ENCODE measurements around the gene RBMS3. TPM values are rescaled to one million over a fixed set of nuclear protein-coding genes. Genes with fewer than 3 reads are reported as not detected.

RBMS3 gene
- total RNA-seq, 1 experiment from 2014 or later: 7.4 TPM

GRCh38 chr3:30007668-30008067 is 726.8 kb downstream of the RBMS3 start:
- no peak for TF ChIP-seq CTCF (IDR thresholded peaks at IDR 0.05; ENCODE audit: insufficient read depth in 1 of 2, low read depth in 1 of 2, low read length in 1 of 2, severe bottlenecking in 1 of 2, unreplicated experiment in 1 of 2)
- CTCF ChIA-PET: no interaction called here
- Mint-ChIP-seq H3K27ac (ENCODE audit: unreplicated experiment) (no peak overlapping the region), H3K4me1 (ENCODE audit: low read depth, unreplicated experiment) (no peaks in the 10 kb centered on the region), H3K36me3 (ENCODE audit: insufficient read depth, unreplicated experiment) (no peaks in the 10 kb centered on the region), H3K27me3 (ENCODE audit: insufficient read depth, unreplicated experiment) (no peaks in the 10 kb centered on the region), H3K4me3 (ENCODE audit: unreplicated experiment) (no peak overlapping the region), H3K9me3 (ENCODE audit: unreplicated experiment) (no peaks in the 10 kb centered on the region)
- BruUV-seq (replicated peaks): no TSS peak
- DNase-seq: no peak
- Histone ChIP-seq H3K9me3 (no peaks in the 10 kb centered on the region), H3K36me3 (ENCODE audit: control insufficient read depth, insufficient read depth, low read length) (no peaks in the 10 kb centered on the region), H3K4me1 (no peaks in the 10 kb centered on the region), H3K4me3 (ENCODE audit: low read depth, low read length) (no peak overlapping the region), H3K27me3 (replicated peaks; ENCODE audit: control insufficient read depth, insufficient read depth, low read length) (no peaks in the 10 kb centered on the region)
- intact Hi-C loops (cut with micrococcal nuclease; ENCODE audit: unreplicated experiment): no loop called here
- POLR2A ChIA-PET: no interaction called here

GRCh38 chr3:30011237-30011803 is 730.4 kb downstream of the RBMS3 start:
- Histone ChIP-seq H3K27me3 (replicated peaks; ENCODE audit: control insufficient read depth, insufficient read depth, low read length) (no peaks in the 10 kb centered on the region), H3K36me3 (ENCODE audit: control insufficient read depth, insufficient read depth, low read length) (no peaks in the 10 kb centered on the region), H3K4me3 (ENCODE audit: low read depth, low read length) (no peak overlapping the region), H3K4me1 (no peaks in the 10 kb centered on the region), H3K9me3 (no peaks in the 10 kb centered on the region)
- Mint-ChIP-seq H3K4me1 (ENCODE audit: low read depth, unreplicated experiment) (no peaks in the 10 kb centered on the region), H3K27ac (ENCODE audit: unreplicated experiment) (no peak overlapping the region), H3K27me3 (ENCODE audit: insufficient read depth, unreplicated experiment) (no peaks in the 10 kb centered on the region), H3K9me3 (ENCODE audit: unreplicated experiment) (no peaks in the 10 kb centered on the region), H3K36me3 (ENCODE audit: insufficient read depth, unreplicated experiment) (no peaks in the 10 kb centered on the region), H3K4me3 (ENCODE audit: unreplicated experiment) (no peak overlapping the region)
- no peak for TF ChIP-seq CTCF (IDR thresholded peaks at IDR 0.05; ENCODE audit: insufficient read depth in 1 of 2, low read depth in 1 of 2, low read length in 1 of 2, severe bottlenecking in 1 of 2, unreplicated experiment in 1 of 2)
- POLR2A ChIA-PET: no interaction called here
- CTCF ChIA-PET: no interaction called here
- intact Hi-C loops (cut with micrococcal nuclease; ENCODE audit: unreplicated experiment): no loop called here
- no TSS peak for BruUV-seq (replicated peaks)
- no peak for DNase-seq

GRCh38 chr3:30012941-30013543 is 732.2 kb downstream of the RBMS3 start:
- Mint-ChIP-seq H3K36me3 (ENCODE audit: insufficient read depth, unreplicated experiment) (no peaks in the 10 kb centered on the region), H3K9me3 (ENCODE audit: unreplicated experiment) (no peaks in the 10 kb centered on the region), H3K27me3 (ENCODE audit: insufficient read depth, unreplicated experiment) (no peaks in the 10 kb centered on the region), H3K4me3 (ENCODE audit: unreplicated experiment) (no peak overlapping the region), H3K4me1 (ENCODE audit: low read depth, unreplicated experiment) (no peaks in the 10 kb centered on the region), H3K27ac (ENCODE audit: unreplicated experiment) (no peak overlapping the region)
- no peaks in the 10 kb centered on the region for H3K4me1 ChIP-seq
- DNase-seq: peak; percentile 71 to 76
- POLR2A ChIA-PET: no interaction called here
- peak; percentile 64 to 66 for TF ChIP-seq CTCF (IDR thresholded peaks at IDR 0.05; ENCODE audit: insufficient read depth in 1 of 2, low read depth in 1 of 2, low read length in 1 of 2, severe bottlenecking in 1 of 2, unreplicated experiment in 1 of 2)
- no peaks in the 10 kb centered on the region for H3K27me3 ChIP-seq (replicated peaks; ENCODE audit: control insufficient read depth, insufficient read depth, low read length)
- no TSS peak for BruUV-seq (replicated peaks)
- no peaks in the 10 kb centered on the region for H3K9me3 ChIP-seq
- CTCF ChIA-PET: interaction anchor here (0.9 to 1.7 kb wide), 3 partner anchors 186 to 739 kb away, joined by 4 to 8 read pairs (median 7); no protein-coding TSS in a partner anchor
- no peaks in the 10 kb centered on the region for H3K36me3 ChIP-seq (ENCODE audit: control insufficient read depth, insufficient read depth, low read length)
- intact Hi-C loops (cut with micrococcal nuclease; ENCODE audit: unreplicated experiment): loop anchor here (1.0 to 2.0 kb wide), 4 partner anchors 100 to 1120 kb away; no protein-coding TSS in a partner anchor
- H3K4me3 ChIP-seq (ENCODE audit: low read depth, low read length): no peak overlapping the region

All from Caco-2 (cell line).